Large intestine (tissue), 1 donor: ENCODE results near the gene PTGDR2. TPM values are rescaled to one million over a fixed set of nuclear protein-coding genes. Genes with fewer than 3 reads are reported as not detected.

Experiments used
- polyA plus RNA-seq: library from polyadenylated mRNA; unstranded; fragments of 120-200 nt; gene quantifications from one replicate; pipeline ENCODE4 v1.2.1, GENCODE V29; 2013

PTGDR2 gene
- polyA plus RNA-seq, 1 donor: 5.0 TPM

Other genes starting within 250 kb of the PTGDR2 start
- gene MS4A8, start 156.3 kb downstream of the PTGDR2 start, polyA plus RNA-seq: 112 TPM
- gene MS4A18, start 131.2 kb downstream of the PTGDR2 start, polyA plus RNA-seq: 0.30 TPM
- gene MS4A15, start 99.1 kb downstream of the PTGDR2 start, polyA plus RNA-seq: 0.04 TPM
- 0.48 TPM for gene MS4A10, start 70.6 kb downstream of the PTGDR2 start, polyA plus RNA-seq
- gene CCDC86, start 13.8 kb downstream of the PTGDR2 start, polyA plus RNA-seq: 21.6 TPM
- 0.07 TPM for gene ZP1, start 11.6 kb upstream of the PTGDR2 start, polyA plus RNA-seq
- 92.6 TPM for gene PRPF19, start 50.6 kb upstream of the PTGDR2 start, polyA plus RNA-seq
- 42.2 TPM for gene TMEM109, start 58.2 kb upstream of the PTGDR2 start, polyA plus RNA-seq
- gene TMEM132A, start 68.5 kb upstream of the PTGDR2 start, polyA plus RNA-seq: 19.6 TPM
- 19.8 TPM for gene SLC15A3, start 96.2 kb upstream of the PTGDR2 start, polyA plus RNA-seq
- gene CD6, start 115.7 kb upstream of the PTGDR2 start, polyA plus RNA-seq: 1.3 TPM
- gene CD5, start 246.5 kb upstream of the PTGDR2 start, polyA plus RNA-seq: 0.82 TPM